HepG2 (cell line): ENCODE results near the gene SCAPER. TPM values are rescaled to one million over a fixed set of nuclear protein-coding genes. Genes with fewer than 3 reads are reported as not detected.

Experiments used
- CCDC6 ChIP-seq: sonication (generic); formaldehyde crosslinking; IDR thresholded peaks from 2 replicates; pipeline ENCODE4 v1.8.1; 2022; ENCODE audit warnings: mild to moderate bottlenecking, missing genetic modification reagents, moderate library complexity
- JDP2 ChIP-seq: sonication (generic); formaldehyde crosslinking; IDR thresholded peaks from 2 replicates; pipeline ENCODE4 v1.8.1; 2022; ENCODE audit warnings: missing genetic modification reagents, borderline replicate concordance
- KDM2A ChIP-seq: sonication (generic); formaldehyde crosslinking; IDR thresholded peaks from 2 replicates; pipeline ENCODE4 v1.4.0; 2020; ENCODE audit warnings: low read depth, missing genetic modification reagents, borderline replicate concordance
- KDM6A ChIP-seq: IDR thresholded peaks from 2 replicates; pipeline ENCODE4 v1.6.1; 2016; ENCODE audit warnings: low read depth
- MAF1 ChIP-seq: sonication (generic); formaldehyde crosslinking; IDR thresholded peaks from 2 replicates; pipeline ENCODE4 v1.5.0; 2020; ENCODE audit warnings: missing genetic modification reagents, borderline replicate concordance
- NCOA2 ChIP-seq: sonication (generic); formaldehyde crosslinking; IDR thresholded peaks from 2 replicates; pipeline ENCODE4 v1.8.0; 2022; ENCODE audit warnings: inconsistent platforms
- RFXAP ChIP-seq: sonication (generic); formaldehyde crosslinking; IDR thresholded peaks from 2 replicates; pipeline ENCODE4 v1.4.0; 2020; ENCODE audit warnings: missing genetic modification reagents, borderline replicate concordance
- SETDB1 ChIP-seq: sonication (generic); formaldehyde crosslinking; IDR thresholded peaks from 2 replicates; pipeline ENCODE4 v1.5.1; 2020; ENCODE audit warnings: missing genetic modification reagents, mild to moderate bottlenecking, borderline replicate concordance
- SNAPC2 ChIP-seq: sonication (generic); formaldehyde crosslinking; IDR thresholded peaks from 2 replicates; pipeline ENCODE4 v1.8.1; 2022; ENCODE audit warnings: mild to moderate bottlenecking, missing genetic modification reagents
- SNAPC5 ChIP-seq: sonication (generic); formaldehyde crosslinking; IDR thresholded peaks from 2 replicates; pipeline ENCODE4 v1.8.1; 2023; ENCODE audit warnings: mild to moderate bottlenecking, missing genetic modification reagents, borderline replicate concordance
- SP1 ChIP-seq, 2 experiments: fragments of 450-650 bp in 1 of 2; sonication (generic) in 1 of 2; formaldehyde crosslinking in 1 of 2; IDR thresholded peaks; 2 replicates each; pipeline versions ENCODE4 v1.4.0 to v1.6.1; 2016 to 2020; ENCODE audit warnings: missing genetic modification reagents in 1 of 2
- ZNF430 ChIP-seq: sonication (generic); formaldehyde crosslinking; IDR thresholded peaks from 2 replicates; pipeline ENCODE4 v1.9.0; 2021; ENCODE audit warnings: mild to moderate bottlenecking, missing genetic modification reagents
- ZNF510 ChIP-seq: sonication (generic); formaldehyde crosslinking; IDR thresholded peaks from 2 replicates; pipeline ENCODE4 v1.4.0; 2020; ENCODE audit warnings: low read depth, mild to moderate bottlenecking, missing genetic modification reagents
- ZNF607 ChIP-seq: sonication (generic); formaldehyde crosslinking; IDR thresholded peaks from 2 replicates; pipeline ENCODE4 v1.5.1; 2020; ENCODE audit warnings: missing genetic modification reagents, mild to moderate bottlenecking, borderline replicate concordance
- ZNF709 ChIP-seq: sonication (generic); formaldehyde crosslinking; IDR thresholded peaks from 2 replicates; pipeline ENCODE4 v1.5.0; 2020; ENCODE audit warnings: mild to moderate bottlenecking, missing genetic modification reagents
- ZSCAN31 ChIP-seq: sonication (generic); formaldehyde crosslinking; IDR thresholded peaks from 2 replicates; pipeline ENCODE4 v1.5.0; 2020; ENCODE audit warnings: low read depth, mild to moderate bottlenecking, missing genetic modification reagents
- polyA plus RNA-seq, 8 experiments: library from polyadenylated mRNA; depleted of rRNA in 3 of 8; stranded (reverse) in 7 of 8; unstranded in 1 of 8; fragments of >200 nt; fragmentation: Illumina TruSeq in 4 of 8; extraction: Trizol in 4 of 8; gene quantifications; 2 replicates each; pipeline versions ENCODE4 v1.2.1 to v1.2.3, GENCODE V29; 2011 to 2016; ENCODE audit warnings: low read depth in 4 of 8, missing spikeins in 1 of 8, mixed read lengths in 1 of 8; ENCODE audit not compliant: insufficient read depth in 1 of 8
- total RNA-seq, 5 experiments: library from RNA; depleted of rRNA; stranded (reverse); fragments of >200 nt; fragmentation: Illumina TruSeq; extraction: Trizol; gene quantifications; 2 replicates each; pipeline ENCODE4 v1.2.3, GENCODE V29; 2016; ENCODE audit warnings: low read depth in 1 of 5
- TF ChIP-seq, protein P1 (sequence below): sonication (generic); formaldehyde crosslinking; IDR thresholded peaks from 2 replicates; pipeline ENCODE4 v1.4.0; 2020; ENCODE audit warnings: missing genetic modification reagents
- TF ChIP-seq, protein P2 (sequence below): sonication (generic); formaldehyde crosslinking; IDR thresholded peaks from 2 replicates; pipeline ENCODE4 v1.4.0; 2020; ENCODE audit warnings: mild to moderate bottlenecking, low read depth, missing genetic modification reagents
- TF ChIP-seq, protein P3 (sequence below): sonication (generic); formaldehyde crosslinking; IDR thresholded peaks from 2 replicates; pipeline ENCODE4 v1.4.0; 2020; ENCODE audit warnings: missing genetic modification reagents
- TF ChIP-seq, protein P4 (sequence below): sonication (generic); formaldehyde crosslinking; IDR thresholded peaks from 2 replicates; pipeline ENCODE4 v1.9.0; 2022; ENCODE audit warnings: low read depth, missing genetic modification reagents

Gene SCAPER
- total and polyA plus RNA-seq, 2 of the 13 experiments (the other 11 are each of a cell fraction or from before 2014, with no cell fraction given): 4.3 to 10.5 TPM

DNA sequence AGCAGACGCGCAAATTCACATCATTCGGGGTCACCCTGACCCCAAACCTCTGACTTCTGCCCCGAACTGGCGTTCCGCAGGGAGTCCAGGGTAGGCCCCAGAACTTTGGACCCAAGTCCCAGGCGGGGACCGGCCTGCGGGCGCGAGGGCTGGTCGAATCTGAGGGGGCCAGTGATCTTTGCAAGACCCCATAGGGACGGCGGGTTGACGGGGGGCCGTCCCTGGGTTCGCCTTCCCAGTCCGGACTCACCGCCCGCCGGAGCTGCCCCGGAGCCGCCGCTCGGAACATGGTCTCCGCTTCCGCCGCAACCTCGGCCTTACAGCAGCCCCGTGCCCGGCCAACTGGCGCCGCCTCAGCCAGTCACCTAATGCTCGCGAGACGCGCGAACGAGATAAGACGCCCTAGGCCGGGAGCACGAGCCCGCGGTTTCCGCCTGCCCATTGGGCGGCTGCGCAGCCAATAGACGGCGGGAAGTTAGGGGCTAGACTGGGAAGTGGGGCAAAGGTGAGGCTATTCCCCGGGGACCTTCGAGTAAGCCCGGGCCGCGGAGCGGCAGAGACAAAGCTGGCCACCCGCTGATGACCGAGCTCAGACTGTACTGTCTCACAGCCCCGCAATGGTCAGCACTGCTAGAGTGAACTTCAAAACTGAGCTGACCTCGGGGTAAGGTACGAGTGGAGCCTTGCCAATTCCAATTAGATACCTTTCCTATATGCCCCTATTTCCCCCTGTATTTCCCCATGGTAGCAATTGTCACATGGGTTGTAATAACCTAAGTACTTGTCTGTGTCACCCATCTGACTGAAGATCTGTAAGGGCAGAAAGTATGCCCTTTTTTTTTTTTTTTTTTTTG is 593.8 kb downstream of the SCAPER start, which contains the start of gene ETFA (continued):
- TF ChIP-seq MAF1 (CRISPR knock-in tag): no peak; the same call in 1 of the 2 replicates
- peak; percentile 91 for TF ChIP-seq ZSCAN31 (CRISPR knock-in tag)
- peak; percentile 95 for TF ChIP-seq ZNF709 (CRISPR knock-in tag)
- TF ChIP-seq SNAPC5 (CRISPR knock-in tag): no peak
- peak; percentile 88; the same call in 1 of the 2 replicates for TF ChIP-seq ZNF607 (CRISPR knock-in tag)
- TF ChIP-seq, protein P1, sequence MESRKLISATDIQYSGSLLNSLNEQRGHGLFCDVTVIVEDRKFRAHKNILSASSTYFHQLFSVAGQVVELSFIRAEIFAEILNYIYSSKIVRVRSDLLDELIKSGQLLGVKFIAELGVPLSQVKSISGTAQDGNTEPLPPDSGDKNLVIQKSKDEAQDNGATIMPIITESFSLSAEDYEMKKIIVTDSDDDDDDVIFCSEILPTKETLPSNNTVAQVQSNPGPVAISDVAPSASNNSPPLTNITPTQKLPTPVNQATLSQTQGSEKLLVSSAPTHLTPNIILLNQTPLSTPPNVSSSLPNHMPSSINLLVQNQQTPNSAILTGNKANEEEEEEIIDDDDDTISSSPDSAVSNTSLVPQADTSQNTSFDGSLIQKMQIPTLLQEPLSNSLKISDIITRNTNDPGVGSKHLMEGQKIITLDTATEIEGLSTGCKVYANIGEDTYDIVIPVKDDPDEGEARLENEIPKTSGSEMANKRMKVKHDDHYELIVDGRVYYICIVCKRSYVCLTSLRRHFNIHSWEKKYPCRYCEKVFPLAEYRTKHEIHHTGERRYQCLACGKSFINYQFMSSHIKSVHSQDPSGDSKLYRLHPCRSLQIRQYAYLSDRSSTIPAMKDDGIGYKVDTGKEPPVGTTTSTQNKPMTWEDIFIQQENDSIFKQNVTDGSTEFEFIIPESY: no peak
- no peak for TF ChIP-seq JDP2
- 0 out of 2 replicates have a peak, but pooled peaks have one; percentile 89 for TF ChIP-seq SNAPC2 (CRISPR knock-in tag)
- TF ChIP-seq, protein P2, sequence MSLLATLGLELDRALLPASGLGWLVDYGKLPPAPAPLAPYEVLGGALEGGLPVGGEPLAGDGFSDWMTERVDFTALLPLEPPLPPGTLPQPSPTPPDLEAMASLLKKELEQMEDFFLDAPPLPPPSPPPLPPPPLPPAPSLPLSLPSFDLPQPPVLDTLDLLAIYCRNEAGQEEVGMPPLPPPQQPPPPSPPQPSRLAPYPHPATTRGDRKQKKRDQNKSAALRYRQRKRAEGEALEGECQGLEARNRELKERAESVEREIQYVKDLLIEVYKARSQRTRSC (CRISPR knock-in tag): no peak; the same call in 1 of the 2 replicates
- peak; percentile 97 for TF ChIP-seq RFXAP
- peak; percentile 91; the same call in 1 of the 2 replicates for TF ChIP-seq ZNF510 (CRISPR knock-in tag)
- TF ChIP-seq ZNF430 (CRISPR knock-in tag): peak; percentile 30; the same call in 1 of the 2 replicates
- no peak for TF ChIP-seq SETDB1 (CRISPR knock-in tag)
- TF ChIP-seq SP1 (IDR thresholded peaks at IDR 0.05): 0 out of 2 replicates have a peak, but pooled peaks have one; percentile 25
- TF ChIP-seq SP1 (CRISPR knock-in tag; IDR thresholded peaks at IDR 0.05): no peak
- 0 out of 2 replicates have a peak, but pooled peaks have one; percentile 9 for TF ChIP-seq KDM6A
- TF ChIP-seq, protein P3, sequence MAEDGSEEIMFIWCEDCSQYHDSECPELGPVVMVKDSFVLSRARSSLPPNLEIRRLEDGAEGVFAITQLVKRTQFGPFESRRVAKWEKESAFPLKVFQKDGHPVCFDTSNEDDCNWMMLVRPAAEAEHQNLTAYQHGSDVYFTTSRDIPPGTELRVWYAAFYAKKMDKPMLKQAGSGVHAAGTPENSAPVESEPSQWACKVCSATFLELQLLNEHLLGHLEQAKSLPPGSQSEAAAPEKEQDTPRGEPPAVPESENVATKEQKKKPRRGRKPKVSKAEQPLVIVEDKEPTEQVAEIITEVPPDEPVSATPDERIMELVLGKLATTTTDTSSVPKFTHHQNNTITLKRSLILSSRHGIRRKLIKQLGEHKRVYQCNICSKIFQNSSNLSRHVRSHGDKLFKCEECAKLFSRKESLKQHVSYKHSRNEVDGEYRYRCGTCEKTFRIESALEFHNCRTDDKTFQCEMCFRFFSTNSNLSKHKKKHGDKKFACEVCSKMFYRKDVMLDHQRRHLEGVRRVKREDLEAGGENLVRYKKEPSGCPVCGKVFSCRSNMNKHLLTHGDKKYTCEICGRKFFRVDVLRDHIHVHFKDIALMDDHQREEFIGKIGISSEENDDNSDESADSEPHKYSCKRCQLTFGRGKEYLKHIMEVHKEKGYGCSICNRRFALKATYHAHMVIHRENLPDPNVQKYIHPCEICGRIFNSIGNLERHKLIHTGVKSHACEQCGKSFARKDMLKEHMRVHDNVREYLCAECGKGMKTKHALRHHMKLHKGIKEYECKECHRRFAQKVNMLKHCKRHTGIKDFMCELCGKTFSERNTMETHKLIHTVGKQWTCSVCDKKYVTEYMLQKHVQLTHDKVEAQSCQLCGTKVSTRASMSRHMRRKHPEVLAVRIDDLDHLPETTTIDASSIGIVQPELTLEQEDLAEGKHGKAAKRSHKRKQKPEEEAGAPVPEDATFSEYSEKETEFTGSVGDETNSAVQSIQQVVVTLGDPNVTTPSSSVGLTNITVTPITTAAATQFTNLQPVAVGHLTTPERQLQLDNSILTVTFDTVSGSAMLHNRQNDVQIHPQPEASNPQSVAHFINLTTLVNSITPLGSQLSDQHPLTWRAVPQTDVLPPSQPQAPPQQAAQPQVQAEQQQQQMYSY (CRISPR knock-in tag): no peak; the same call in 1 of the 2 replicates
- TF ChIP-seq CCDC6 (CRISPR knock-in tag): peak; percentile 71; the same call in 1 of the 2 replicates
- TF ChIP-seq KDM2A (CRISPR knock-in tag): peak; percentile 87
- peak; percentile 54; the same call in 1 of the 2 replicates for TF ChIP-seq NCOA2
- TF ChIP-seq, protein P4, sequence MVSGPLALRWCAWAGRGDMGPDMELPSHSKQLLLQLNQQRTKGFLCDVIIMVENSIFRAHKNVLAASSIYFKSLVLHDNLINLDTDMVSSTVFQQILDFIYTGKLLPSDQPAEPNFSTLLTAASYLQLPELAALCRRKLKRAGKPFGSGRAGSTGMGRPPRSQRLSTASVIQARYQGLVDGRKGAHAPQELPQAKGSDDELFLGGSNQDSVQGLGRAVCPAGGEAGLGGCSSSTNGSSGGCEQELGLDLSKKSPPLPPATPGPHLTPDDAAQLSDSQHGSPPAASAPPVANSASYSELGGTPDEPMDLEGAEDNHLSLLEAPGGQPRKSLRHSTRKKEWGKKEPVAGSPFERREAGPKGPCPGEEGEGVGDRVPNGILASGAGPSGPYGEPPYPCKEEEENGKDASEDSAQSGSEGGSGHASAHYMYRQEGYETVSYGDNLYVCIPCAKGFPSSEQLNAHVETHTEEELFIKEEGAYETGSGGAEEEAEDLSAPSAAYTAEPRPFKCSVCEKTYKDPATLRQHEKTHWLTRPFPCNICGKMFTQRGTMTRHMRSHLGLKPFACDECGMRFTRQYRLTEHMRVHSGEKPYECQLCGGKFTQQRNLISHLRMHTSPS (CRISPR knock-in tag): peak; percentile 36; the same call in 1 of the 2 replicates
